ENCODE measurements around the gene SMAD5. TPM values are rescaled to one million over a fixed set of nuclear protein-coding genes. Genes with fewer than 3 reads are reported as not detected.

SMAD5 gene
- total and polyA plus RNA-seq, 2 of the 4 experiments (the other 2 are of a cell fraction): 37.4 to 101 TPM

GRCh38 chr5:136099870-136100269 is 32.8 kb upstream of the SMAD5 start:
- H3K14ac ChIP-seq (replicated peaks; ENCODE audit: low read depth, low read length): no peak overlapping the region
- no peak overlapping the region for H2BK120ac ChIP-seq (ENCODE audit: low read depth, low read length)
- no peak for TF ChIP-seq RFX5 (IDR thresholded peaks at IDR 0.05; ENCODE audit: low read depth, low read length)
- TF ChIP-seq MAZ (IDR thresholded peaks at IDR 0.05; ENCODE audit: borderline replicate concordance, low read depth, low read length): no peak
- no peak for TF ChIP-seq USF2 (IDR thresholded peaks at IDR 0.05; ENCODE audit: low read depth, low read length)
- no peak for TF ChIP-seq BHLHE40 (IDR thresholded peaks at IDR 0.05; ENCODE audit: low read depth, low read length)
- TF ChIP-seq FOS (IDR thresholded peaks at IDR 0.05; ENCODE audit: low read depth, low read length): no peak
- TF ChIP-seq CEBPB (IDR thresholded peaks at IDR 0.05; ENCODE audit: low read depth, low read length): no peak
- TF ChIP-seq, protein P1, sequence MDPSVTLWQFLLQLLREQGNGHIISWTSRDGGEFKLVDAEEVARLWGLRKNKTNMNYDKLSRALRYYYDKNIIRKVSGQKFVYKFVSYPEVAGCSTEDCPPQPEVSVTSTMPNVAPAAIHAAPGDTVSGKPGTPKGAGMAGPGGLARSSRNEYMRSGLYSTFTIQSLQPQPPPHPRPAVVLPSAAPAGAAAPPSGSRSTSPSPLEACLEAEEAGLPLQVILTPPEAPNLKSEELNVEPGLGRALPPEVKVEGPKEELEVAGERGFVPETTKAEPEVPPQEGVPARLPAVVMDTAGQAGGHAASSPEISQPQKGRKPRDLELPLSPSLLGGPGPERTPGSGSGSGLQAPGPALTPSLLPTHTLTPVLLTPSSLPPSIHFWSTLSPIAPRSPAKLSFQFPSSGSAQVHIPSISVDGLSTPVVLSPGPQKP (IDR thresholded peaks at IDR 0.05; ENCODE audit: borderline replicate concordance, low read depth, low read length): no peak
- TF ChIP-seq, protein P2, sequence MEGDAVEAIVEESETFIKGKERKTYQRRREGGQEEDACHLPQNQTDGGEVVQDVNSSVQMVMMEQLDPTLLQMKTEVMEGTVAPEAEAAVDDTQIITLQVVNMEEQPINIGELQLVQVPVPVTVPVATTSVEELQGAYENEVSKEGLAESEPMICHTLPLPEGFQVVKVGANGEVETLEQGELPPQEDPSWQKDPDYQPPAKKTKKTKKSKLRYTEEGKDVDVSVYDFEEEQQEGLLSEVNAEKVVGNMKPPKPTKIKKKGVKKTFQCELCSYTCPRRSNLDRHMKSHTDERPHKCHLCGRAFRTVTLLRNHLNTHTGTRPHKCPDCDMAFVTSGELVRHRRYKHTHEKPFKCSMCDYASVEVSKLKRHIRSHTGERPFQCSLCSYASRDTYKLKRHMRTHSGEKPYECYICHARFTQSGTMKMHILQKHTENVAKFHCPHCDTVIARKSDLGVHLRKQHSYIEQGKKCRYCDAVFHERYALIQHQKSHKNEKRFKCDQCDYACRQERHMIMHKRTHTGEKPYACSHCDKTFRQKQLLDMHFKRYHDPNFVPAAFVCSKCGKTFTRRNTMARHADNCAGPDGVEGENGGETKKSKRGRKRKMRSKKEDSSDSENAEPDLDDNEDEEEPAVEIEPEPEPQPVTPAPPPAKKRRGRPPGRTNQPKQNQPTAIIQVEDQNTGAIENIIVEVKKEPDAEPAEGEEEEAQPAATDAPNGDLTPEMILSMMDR (conservative IDR thresholded peaks at IDR 0.05; ENCODE audit: low read depth, low read length): no peak
- no peak for TF ChIP-seq NFE2L2 (IDR thresholded peaks at IDR 0.05; ENCODE audit: low read depth, low read length)
- no peak for TF ChIP-seq CHD1 (IDR thresholded peaks at IDR 0.05; ENCODE audit: low read depth, low read length)
- H2AK9ac ChIP-seq (replicated peaks; ENCODE audit: low read depth, low read length, poor library complexity): no peak overlapping the region
- in situ Hi-C loops (cut with MboI; ENCODE audit: low sequenced_read_pairs) (loop anchor here (25.0 kb wide), 1 partner anchor 438 kb away; no protein-coding TSS in a partner anchor), intact Hi-C loops (cut with micrococcal nuclease) (no loop called here), dilution Hi-C loops (cut with HindIII; ENCODE audit: low sequenced_read_pairs, unreplicated experiment) (no loop called here)
- no peak for DNase-seq
- H3K23ac ChIP-seq (ENCODE audit: low read depth, low read length): no peak overlapping the region
- H4K8ac ChIP-seq (ENCODE audit: low read depth in 2 of 2, low read length in 2 of 2): no peak overlapping the region
- H2BK20ac ChIP-seq (ENCODE audit: low read depth, low read length): no peak overlapping the region
- H3K36me3 ChIP-seq (ENCODE audit: control insufficient read depth, insufficient read depth, low read length): no peaks in the 10 kb centered on the region
- no peak overlapping the region for H3K18ac ChIP-seq (ENCODE audit: low read depth, low read length)
- no peaks in the 10 kb centered on the region for H3K4me1 ChIP-seq (ENCODE audit: control insufficient read depth, insufficient read depth, low read length)
- H3K27me3 ChIP-seq (ENCODE audit: control insufficient read depth, insufficient read depth, low read length): peaks cover 35% of the 10 kb centered on the region
- no peaks in the 10 kb centered on the region for H4K20me1 ChIP-seq (ENCODE audit: insufficient read depth, low read length)
- ChIA-PET CTCF (interaction anchor here (1.6 kb wide), 1 partner anchor 18 kb away, joined by 5 read pairs; no protein-coding TSS in a partner anchor), POLR2A (ENCODE audit: unreplicated experiment) (no interaction called here)
- H3K4me2 ChIP-seq (ENCODE audit: low read depth, low read length): no peak overlapping the region
- H2AFZ ChIP-seq (replicated peaks; ENCODE audit: low read length, poor library complexity): no peak overlapping the region
- whole genome bisulfite sequencing, 2 experiments (ENCODE audit: extremely low coverage in 2 of 2, insufficient read length in 1 of 2): no CpG with 5 or more reads among the region's 3 CpGs
- no peaks in the 10 kb centered on the region for H3K9me1 ChIP-seq (ENCODE audit: insufficient read depth, low read length)
- no peaks in the 10 kb centered on the region for H3K79me1 ChIP-seq (ENCODE audit: low read depth in 1 of 2, low read length in 2 of 2)
- H3K4ac ChIP-seq (ENCODE audit: low read depth, low read length): no peak overlapping the region
- H2AK5ac ChIP-seq (ENCODE audit: low read depth, low read length): no peak overlapping the region
- no peak overlapping the region for H4K91ac ChIP-seq (ENCODE audit: insufficient read depth, low read depth, low read length)
- H3K56ac ChIP-seq (ENCODE audit: extremely low read depth, insufficient read depth, low read length): no peak overlapping the region
- no peak for ATAC-seq (ENCODE audit: low read depth)
- no peak overlapping the region for H3K4me3 ChIP-seq (ENCODE audit: insufficient read depth, low read depth, low read length)
- no peak overlapping the region for H3K9ac ChIP-seq (ENCODE audit: low read depth, low read length)
- H4K5ac ChIP-seq (ENCODE audit: low read depth, low read length): no peak overlapping the region
- no peak overlapping the region for H2BK15ac ChIP-seq (ENCODE audit: low read depth, low read length)
- no peak overlapping the region for H3K27ac ChIP-seq (ENCODE audit: insufficient read depth, low read length)
- no peaks in the 10 kb centered on the region for H3K9me3 ChIP-seq (ENCODE audit: control insufficient read depth, insufficient read depth, low read length)
- no TSS peak for BruUV-seq (replicated peaks)
- no peak overlapping the region for H2BK5ac ChIP-seq (ENCODE audit: low read depth, low read length, poor library complexity, severe bottlenecking)
